CD8-positive, alpha-beta memory T cell (primary cell): ENCODE measurements around the gene NYAP2. TPM values are rescaled to one million over a fixed set of nuclear protein-coding genes. Genes with fewer than 3 reads are reported as not detected.

Experiments
- CTCF ChIA-PET: fragments of 350-600 bp; sonication (Branson Sonifier 250); formaldehyde crosslinking; loops from one replicate; lab custom pipeline; 2021; ENCODE audit warnings: antibody characterized with exemption; lab: Charles Lee
- POLR2A ChIA-PET: fragments of 350-600 bp; sonication (Branson Sonifier 250); formaldehyde crosslinking; loops from one replicate; lab custom pipeline; 2021; ENCODE audit warnings: antibody characterized with exemption; lab: Charles Lee
- DNase-seq, 5 donors: peaks; one replicate each; pipeline versions ENCODE4 v3.0.0 to v3.0.0-alpha.2; 2020 to 2022; ENCODE audit warnings: mixed read lengths in 1 of 5
- H3K27ac ChIP-seq: one replicate; pipeline ENCODE4 v1.7.0; 2013; ENCODE audit warnings: low read depth, mild to moderate bottlenecking, low read length, moderate library complexity
- H3K27me3 ChIP-seq: 2 replicates; pipeline ENCODE4 v1.7.0; 2013; ENCODE audit warnings: low read length, mild to moderate bottlenecking; ENCODE audit not compliant: insufficient read depth, poor library complexity, severe bottlenecking
- H3K36me3 ChIP-seq: 2 replicates; pipeline ENCODE4 v1.7.0; 2013; ENCODE audit warnings: mild to moderate bottlenecking, low read length, moderate library complexity; ENCODE audit not compliant: insufficient read depth
- H3K4me1 ChIP-seq: 2 replicates; pipeline ENCODE4 v1.7.0; 2013; ENCODE audit warnings: mild to moderate bottlenecking, low read length, moderate library complexity; ENCODE audit not compliant: insufficient read depth
- H3K4me3 ChIP-seq: 2 replicates; pipeline ENCODE4 v1.7.0; 2013; ENCODE audit warnings: mild to moderate bottlenecking, low read length
- H3K9me3 ChIP-seq: 2 replicates; pipeline ENCODE4 v1.7.0; 2013; ENCODE audit warnings: mild to moderate bottlenecking, low read length
- H3K27ac Mint-ChIP-seq, 8 donors: one replicate each; pipeline ENCODE4 v1.8.0; 2020 to 2021; ENCODE audit warnings: mixed read lengths in 8 of 8, mild to moderate bottlenecking in 6 of 8, inconsistent platforms in 3 of 8, moderate library complexity in 3 of 8
- H3K27me3 Mint-ChIP-seq, 2 donors: one replicate each; pipeline ENCODE4 v1.8.0; 2020 to 2021; ENCODE audit warnings: mixed read lengths in 2 of 2, mild to moderate bottlenecking in 1 of 2, moderate library complexity in 1 of 2
- H3K36me3 Mint-ChIP-seq, 3 donors: one replicate each; pipeline ENCODE4 v1.8.0; 2020 to 2021; ENCODE audit warnings: mixed read lengths in 3 of 3, inconsistent platforms in 1 of 3, mild to moderate bottlenecking in 1 of 3
- H3K4me1 Mint-ChIP-seq, 3 donors: one replicate each; pipeline ENCODE4 v1.8.0; 2020 to 2021; ENCODE audit warnings: mixed read lengths in 3 of 3, inconsistent platforms in 1 of 3, mild to moderate bottlenecking in 1 of 3
- H3K4me3 Mint-ChIP-seq, 7 donors: one replicate each; pipeline ENCODE4 v1.8.0; 2020 to 2021; ENCODE audit warnings: mixed read lengths in 7 of 7, mild to moderate bottlenecking in 6 of 7, moderate library complexity in 4 of 7, inconsistent platforms in 2 of 7
- H3K9me3 Mint-ChIP-seq, 5 donors: one replicate each; pipeline ENCODE4 v1.8.0; 2020 to 2022; ENCODE audit warnings: mixed read lengths in 5 of 5, mild to moderate bottlenecking in 3 of 5, moderate library complexity in 2 of 5, inconsistent platforms in 1 of 5
- polyA plus RNA-seq: library from polyadenylated mRNA; unstranded; fragments of 300-500 nt; fragmentation: Illumina TruSeq; gene quantifications from one replicate; pipeline ENCODE4 v1.2.3, GENCODE V29; 2021
- total RNA-seq, 2 experiments: library from RNA; stranded (reverse); gene quantifications; one replicate each; pipeline ENCODE4 v1.2.3, GENCODE V29; 2021

NYAP2 gene
- total and polyA plus RNA-seq, 3 experiments from 2014 or later, result not detected

DNA sequence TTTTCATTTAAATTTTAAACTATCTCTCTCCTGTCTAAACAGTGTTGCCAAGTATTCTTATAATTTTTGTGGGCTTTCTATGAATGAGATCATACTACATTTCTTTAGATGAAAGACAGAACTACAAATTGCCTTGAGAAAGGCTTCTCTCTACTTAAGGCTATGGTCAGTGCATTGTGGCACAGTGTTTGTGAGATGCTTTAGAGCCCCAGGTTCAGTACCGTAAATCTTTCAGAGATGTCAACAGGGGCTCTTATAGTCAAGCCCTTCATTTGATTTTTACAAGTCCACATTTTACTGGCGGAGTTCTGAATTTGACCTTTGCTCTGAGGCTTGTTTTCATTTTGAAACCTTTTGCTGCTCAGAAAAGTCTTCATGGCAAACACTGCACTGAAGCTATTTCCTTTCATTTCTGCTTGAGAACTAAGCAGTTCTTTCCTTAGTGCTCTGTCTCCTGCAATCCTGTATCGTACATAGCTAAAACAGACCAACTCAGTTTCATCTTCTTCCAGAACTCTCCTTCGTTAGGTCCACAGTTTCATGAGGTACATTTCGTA is 175.2 kb downstream of the NYAP2 start:
- H3K4me1 Mint-ChIP-seq, result no peaks in the 10 kb centered on the region

GRCh38 chr2:225581135-225581534 is 181.6 kb downstream of the NYAP2 start:
- Histone ChIP-seq H3K27ac (no peak overlapping the region), H3K4me3 (no peak overlapping the region), H3K36me3 (no peaks in the 10 kb centered on the region), H3K4me1 (no peaks in the 10 kb centered on the region), H3K27me3 (no peaks in the 10 kb centered on the region), H3K9me3 (no peaks in the 10 kb centered on the region)
- Mint-ChIP-seq H3K36me3 (no peaks in the 10 kb centered on the region), H3K4me1 (no peaks in the 10 kb centered on the region), H3K27ac (no peak overlapping the region), H3K27me3 (peaks cover 0 to 23% of the 10 kb centered on the region in 2 donors), H3K9me3 (no peaks in the 10 kb centered on the region), H3K4me3 (no peak overlapping the region)
- ChIA-PET CTCF (no interaction called here), POLR2A (no interaction called here)
- no peak for DNase-seq

More for the DNA sequence above, 175.2 kb downstream of the NYAP2 start:
- CTCF ChIA-PET, result interaction anchor here (1.3 kb wide), 1 partner anchor 30 kb away, joined by 4 read pairs; no protein-coding TSS in a partner anchor
- POLR2A ChIA-PET, result no interaction called here
- H3K4me3 ChIP-seq, result no peak overlapping the region
- no peak overlapping the region for H3K27ac Mint-ChIP-seq
- no peaks in the 10 kb centered on the region for H3K36me3 Mint-ChIP-seq
- no peaks in the 10 kb centered on the region for H3K9me3 ChIP-seq
- no peak for DNase-seq
- H3K4me1 ChIP-seq, result no peaks in the 10 kb centered on the region
- H3K27me3 ChIP-seq, result no peaks in the 10 kb centered on the region
- H3K27me3 Mint-ChIP-seq, result peaks cover 3 to 24% of the 10 kb centered on the region in 2 donors
- H3K9me3 Mint-ChIP-seq, result peaks cover 0 to 5% (median 0%) of the 10 kb centered on the region in 5 donors
- H3K4me3 Mint-ChIP-seq, result no peak overlapping the region
- H3K27ac ChIP-seq, result no peak overlapping the region
- no peaks in the 10 kb centered on the region for H3K36me3 ChIP-seq

DNA sequence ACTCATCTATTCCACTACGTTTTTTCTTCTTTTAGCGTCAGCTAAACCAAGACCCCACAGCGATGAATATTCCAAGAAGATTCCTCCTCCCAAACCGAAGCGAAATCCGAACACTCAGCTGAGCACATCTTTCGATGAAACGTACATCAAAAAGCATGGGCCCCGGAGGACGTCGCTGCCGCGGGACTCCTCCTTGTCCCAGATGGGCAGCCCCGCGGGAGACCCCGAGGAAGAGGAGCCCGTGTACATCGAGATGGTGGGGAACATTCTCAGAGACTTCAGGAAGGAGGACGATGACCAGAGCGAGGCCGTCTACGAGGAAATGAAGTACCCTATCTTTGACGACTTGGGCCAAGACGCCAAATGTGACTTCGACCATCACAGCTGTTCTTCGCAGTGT is 182.4 kb downstream of the NYAP2 start:
- DNase-seq, result no peak
- H3K27ac Mint-ChIP-seq, result no peak overlapping the region
- Histone ChIP-seq H3K36me3 (no peaks in the 10 kb centered on the region), H3K4me3 (no peak overlapping the region), H3K27ac (no peak overlapping the region), H3K9me3 (no peaks in the 10 kb centered on the region), H3K4me1 (no peaks in the 10 kb centered on the region), H3K27me3 (no peaks in the 10 kb centered on the region)
- H3K4me3 Mint-ChIP-seq, result no peak overlapping the region
- ChIA-PET CTCF (no interaction called here), POLR2A (no interaction called here)
- no peaks in the 10 kb centered on the region for H3K36me3 Mint-ChIP-seq
- H3K9me3 Mint-ChIP-seq, result no peaks in the 10 kb centered on the region
- peaks cover under 1 to 23% of the 10 kb centered on the region in 2 donors for H3K27me3 Mint-ChIP-seq
- no peaks in the 10 kb centered on the region for H3K4me1 Mint-ChIP-seq

DNA sequence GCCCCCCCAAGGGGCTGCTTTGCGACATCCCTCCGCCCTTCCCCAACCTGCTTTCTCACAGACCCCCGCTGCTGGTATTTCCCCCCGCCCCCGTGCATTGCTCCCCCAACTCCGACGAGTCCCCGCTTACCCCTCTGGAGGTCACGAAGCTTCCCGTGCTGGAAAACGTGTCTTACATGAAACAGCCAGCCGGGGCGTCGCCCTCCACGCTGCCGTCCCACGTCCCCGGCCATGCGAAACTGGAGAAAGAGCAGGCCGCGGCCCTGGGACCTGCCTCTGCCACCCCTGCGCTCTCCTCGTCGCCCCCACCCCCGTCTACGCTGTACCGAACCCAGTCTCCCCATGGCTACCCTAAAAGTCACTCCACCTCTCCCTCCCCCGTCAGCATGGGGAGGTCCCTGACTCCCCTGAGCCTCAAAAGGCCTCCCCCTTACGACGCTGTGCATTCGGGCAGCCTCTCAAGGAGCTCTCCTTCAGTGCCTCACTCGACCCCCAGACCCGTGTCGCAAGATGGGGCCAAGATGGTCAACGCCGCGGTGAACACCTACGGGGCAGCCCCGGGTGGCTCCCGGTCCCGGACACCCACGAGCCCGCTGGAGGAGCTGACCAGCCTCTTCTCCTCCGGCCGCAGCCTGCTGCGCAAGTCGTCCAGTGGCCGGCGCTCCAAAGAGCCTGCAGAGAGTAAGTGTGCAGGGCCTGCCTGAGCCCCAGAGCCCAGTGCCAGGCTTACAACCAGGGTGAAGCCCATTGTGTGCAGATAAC is 183.0 kb downstream of the NYAP2 start:
- H3K27ac Mint-ChIP-seq, result no peak overlapping the region

GRCh38 chr2:225584796-225585195 is 185.3 kb downstream of the NYAP2 start:
- H3K36me3 Mint-ChIP-seq, result no peaks in the 10 kb centered on the region

More for the DNA sequence above, 183.0 kb downstream of the NYAP2 start:
- H3K9me3 ChIP-seq, result no peaks in the 10 kb centered on the region
- no peaks in the 10 kb centered on the region for H3K4me1 ChIP-seq
- Mint-ChIP-seq H3K9me3 (no peaks in the 10 kb centered on the region), H3K36me3 (no peaks in the 10 kb centered on the region), H3K4me3 (no peak overlapping the region), H3K27me3 (peaks cover 3 to 23% of the 10 kb centered on the region in 2 donors), H3K4me1 (no peaks in the 10 kb centered on the region)
- H3K4me3 ChIP-seq, result no peak overlapping the region
- ChIA-PET CTCF (no interaction called here), POLR2A (no interaction called here)
- no peak overlapping the region for H3K27ac ChIP-seq
- no peak for DNase-seq
- H3K27me3 ChIP-seq, result no peaks in the 10 kb centered on the region
- H3K36me3 ChIP-seq, result no peaks in the 10 kb centered on the region

DNA sequence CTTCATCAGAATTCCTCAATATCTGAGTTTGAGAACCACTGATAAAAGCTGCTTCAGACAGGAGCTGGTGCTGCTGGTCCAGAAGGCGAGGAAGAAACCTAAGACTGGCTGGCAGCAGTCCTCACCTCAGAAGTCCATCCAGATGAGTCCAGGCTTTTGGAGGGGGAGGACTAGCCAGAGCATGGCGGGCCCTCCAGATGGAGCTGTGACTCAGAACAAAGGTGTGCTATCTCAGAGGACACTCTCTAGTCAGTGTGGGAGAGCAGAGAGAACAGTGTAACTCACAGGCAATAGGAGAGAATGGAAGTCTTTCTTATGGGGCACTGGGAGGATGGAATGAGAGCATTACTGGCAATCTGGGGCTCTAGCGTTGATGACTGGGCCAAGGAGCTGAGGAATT is 191.4 kb downstream of the NYAP2 start:
- ChIA-PET POLR2A (no interaction called here), CTCF (no interaction called here)
- no peaks in the 10 kb centered on the region for H3K36me3 Mint-ChIP-seq
- H3K27me3 Mint-ChIP-seq, result peaks cover 6 to 9% of the 10 kb centered on the region in 2 donors
- Histone ChIP-seq H3K4me3 (no peak overlapping the region), H3K9me3 (no peaks in the 10 kb centered on the region), H3K4me1 (no peaks in the 10 kb centered on the region), H3K27ac (no peak overlapping the region), H3K27me3 (no peaks in the 10 kb centered on the region), H3K36me3 (no peaks in the 10 kb centered on the region)
- DNase-seq, result no peak
- H3K4me3 Mint-ChIP-seq, result no peak overlapping the region
- no peak overlapping the region for H3K27ac Mint-ChIP-seq
- no peaks in the 10 kb centered on the region for H3K9me3 Mint-ChIP-seq
- H3K4me1 Mint-ChIP-seq, result no peaks in the 10 kb centered on the region

More at GRCh38 chr2:225584796-225585195, 185.3 kb downstream of the NYAP2 start:
- H3K27me3 Mint-ChIP-seq, result peaks cover 9 to 11% of the 10 kb centered on the region in 2 donors
- CTCF ChIA-PET, result no interaction called here
- no peaks in the 10 kb centered on the region for H3K9me3 ChIP-seq
- POLR2A ChIA-PET, result no interaction called here
- no peaks in the 10 kb centered on the region for H3K27me3 ChIP-seq
- no peaks in the 10 kb centered on the region for H3K4me1 ChIP-seq
- no peak overlapping the region for H3K4me3 Mint-ChIP-seq
- no peaks in the 10 kb centered on the region for H3K4me1 Mint-ChIP-seq
- no peak for DNase-seq
- no peak overlapping the region for H3K4me3 ChIP-seq
- no peak overlapping the region for H3K27ac Mint-ChIP-seq
- H3K36me3 ChIP-seq, result no peaks in the 10 kb centered on the region
- no peaks in the 10 kb centered on the region for H3K9me3 Mint-ChIP-seq
- no peak overlapping the region for H3K27ac ChIP-seq

DNA sequence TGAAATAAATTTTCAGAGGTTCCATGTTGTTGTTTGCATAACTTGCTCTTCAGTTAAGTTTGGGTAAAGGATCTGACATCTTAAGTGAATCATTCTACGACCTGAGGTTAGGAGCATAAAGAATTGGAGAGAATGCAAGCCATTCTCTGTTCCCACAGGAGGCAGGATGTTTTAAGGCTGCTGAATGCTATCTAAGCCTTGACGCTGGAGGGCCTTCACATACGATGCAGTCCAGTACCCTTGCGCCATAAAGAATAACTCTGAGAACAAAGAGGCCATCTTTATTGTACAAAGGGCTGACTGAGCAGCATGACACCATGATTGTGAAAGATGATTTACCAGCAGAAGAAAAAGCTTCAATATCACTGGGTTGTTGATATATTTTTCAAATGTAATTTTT is 198.4 kb downstream of the NYAP2 start:
- Mint-ChIP-seq H3K27me3 (peaks cover 5 to 6% of the 10 kb centered on the region in 2 donors), H3K9me3 (no peaks in the 10 kb centered on the region), H3K4me1 (no peaks in the 10 kb centered on the region), H3K4me3 (no peak overlapping the region), H3K36me3 (no peaks in the 10 kb centered on the region), H3K27ac (no peak overlapping the region)
- no peak for DNase-seq
- ChIA-PET POLR2A (no interaction called here), CTCF (no interaction called here)
- H3K27me3 ChIP-seq, result no peaks in the 10 kb centered on the region
- H3K36me3 ChIP-seq, result no peaks in the 10 kb centered on the region
- no peak overlapping the region for H3K27ac ChIP-seq
- no peaks in the 10 kb centered on the region for H3K4me1 ChIP-seq
- no peaks in the 10 kb centered on the region for H3K9me3 ChIP-seq
- no peak overlapping the region for H3K4me3 ChIP-seq

GRCh38 chr2:225598426-225598825 is 198.9 kb downstream of the NYAP2 start:
- H3K9me3 Mint-ChIP-seq, result no peaks in the 10 kb centered on the region
- H3K36me3 ChIP-seq, result no peaks in the 10 kb centered on the region

More at GRCh38 chr2:225598426-225598825, 198.9 kb downstream of the NYAP2 start:
- H3K4me3 ChIP-seq, result no peak overlapping the region
- Mint-ChIP-seq H3K27ac (no peak overlapping the region), H3K27me3 (peaks cover 5 to 6% of the 10 kb centered on the region in 2 donors), H3K36me3 (no peaks in the 10 kb centered on the region), H3K4me3 (no peak overlapping the region), H3K4me1 (no peaks in the 10 kb centered on the region)
- no peak overlapping the region for H3K27ac ChIP-seq
- H3K27me3 ChIP-seq, result no peaks in the 10 kb centered on the region
- ChIA-PET POLR2A (no interaction called here), CTCF (no interaction called here)
- DNase-seq, result no peak
- no peaks in the 10 kb centered on the region for H3K9me3 ChIP-seq
- no peaks in the 10 kb centered on the region for H3K4me1 ChIP-seq
